Small intestine (tissue), 7 donors: Measurements from ENCODE around the gene IDS. TPM values are rescaled to one million over a fixed set of nuclear protein-coding genes. Genes with fewer than 3 reads are reported as not detected.
A peak's percentile ranks its signal among the peaks of the same experiment; 100 is the strongest.

Experiments used
- DNase-seq, 2 donors: peaks; one replicate each; pipeline versions ENCODE4 v3.0.0 to v3.0.0-alpha.2; 2013
- FAIRE-seq: peaks from 2 replicates; lab custom pipeline; 2012; peaks lifted over from hg19 to GRCh38; lab: Jason Lieb, UNC
- H3K27ac ChIP-seq, 3 donors: one replicate each; pipeline ENCODE4 v1.5.1; 2013; ENCODE audit warnings: low read length in 2 of 3, mild to moderate bottlenecking in 2 of 3, control low read depth in 1 of 3, inconsistent platforms in 1 of 3, low read depth in 1 of 3, moderate library complexity in 1 of 3
- H3K27me3 ChIP-seq, 3 donors: one replicate each; pipeline ENCODE4 v1.6.1; 2013; ENCODE audit warnings: low read length in 3 of 3, inconsistent platforms in 1 of 3; ENCODE audit not compliant: control insufficient read depth in 3 of 3, insufficient read depth in 3 of 3
- H3K36me3 ChIP-seq, 3 donors: one replicate each; pipeline ENCODE4 v1.6.1; 2013; ENCODE audit warnings: low read length in 3 of 3, inconsistent platforms in 1 of 3, low read depth in 1 of 3, mild to moderate bottlenecking in 1 of 3, moderate library complexity in 1 of 3; ENCODE audit not compliant: control insufficient read depth in 3 of 3, insufficient read depth in 2 of 3
- H3K4me1 ChIP-seq, 3 donors: one replicate each; pipeline ENCODE4 v1.6.1; 2013; ENCODE audit warnings: low read length in 2 of 3, inconsistent platforms in 1 of 3, low read depth in 1 of 3, mild to moderate bottlenecking in 1 of 3, moderate library complexity in 1 of 3; ENCODE audit not compliant: control insufficient read depth in 3 of 3, insufficient read depth in 2 of 3
- H3K4me3 ChIP-seq, 3 donors: one replicate each; pipeline ENCODE4 v1.5.1; 2013; ENCODE audit warnings: low read length in 3 of 3, control low read depth in 1 of 3, inconsistent platforms in 1 of 3, low read depth in 1 of 3, mild to moderate bottlenecking in 1 of 3, moderate library complexity in 1 of 3
- H3K9me3 ChIP-seq, 2 donors: one replicate each; pipeline ENCODE4 v1.6.1; 2013; ENCODE audit warnings: low read depth in 1 of 2, low read length in 1 of 2; ENCODE audit not compliant: control insufficient read depth in 2 of 2, insufficient read depth in 1 of 2
- WGBS, 3 donors: extraction: QIAGEN DNeasy Blood & Tissue Kit; methylation state at CpG; one replicate each; pipeline ENCODE4 v1.1.7; 2013; 5-methylcytosine and 5-hydroxymethylcytosine counted together
- polyA plus RNA-seq, 4 donors: library from polyadenylated mRNA; stranded (reverse) in 3 of 4; unstranded in 1 of 4; fragments of 200-250 nt in 3 of 4; fragments of 120-200 nt in 1 of 4; gene quantifications; one replicate each; pipeline versions ENCODE4 v1.2.1 to v1.2.3, GENCODE V29; 2013
- donor health status: healthy with polysubstance abuse.
- donor health status: control.
- donor health status: control.
- donor health status: Bipolar disorder and iron deficiency.
- donor health status: healthy.

IDS gene
- polyA plus RNA-seq, 4 donors = 21.7 to 41.1 (median 31.4) TPM

- no peaks in the 10 kb centered on the region for H3K4me1 ChIP-seq
- H3K4me3 ChIP-seq = no peak overlapping the region
- 80 to 91% (median 80%) methylated on average over 8 of the region's 8 CpGs for WGBS, 3 donors
- H3K9me3 ChIP-seq = no peaks in the 10 kb centered on the region
- H3K36me3 ChIP-seq = peaks cover 0 to 3% (median 0%) of the 10 kb centered on the region in 3 donors
- H3K27me3 ChIP-seq = peaks cover 0 to 4% (median 0%) of the 10 kb centered on the region in 3 donors
- DNase-seq (no peak), FAIRE-seq (no peak)
- no peak overlapping the region for H3K27ac ChIP-seq
These were observed 33.7 kb downstream of the IDS start for GRCh38 chrX:149471397-149471796.

DNA sequence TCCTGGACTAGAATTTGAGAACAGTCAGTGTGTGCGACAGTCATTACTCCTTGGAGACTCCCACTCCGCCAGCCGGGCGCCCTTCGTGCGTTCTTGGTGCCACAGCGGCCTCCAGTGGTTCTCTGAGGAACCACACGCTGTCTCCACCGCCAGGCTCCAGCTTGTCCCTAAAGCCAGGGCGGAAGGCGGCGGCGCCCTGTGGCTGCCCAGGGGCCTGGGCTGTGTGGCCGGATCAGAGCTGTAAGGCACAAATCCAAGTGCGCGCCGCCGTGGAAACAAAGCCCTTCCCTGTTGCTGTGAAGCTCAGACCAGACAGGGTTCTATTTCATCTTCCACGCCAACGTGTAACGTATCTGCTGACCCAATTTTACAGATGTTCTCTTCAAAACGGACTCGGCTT lies 34.2 kb downstream of the IDS start:
- Histone ChIP-seq H3K27ac (no peak overlapping the region), H3K36me3 (peaks cover 0 to 3% (median 0%) of the 10 kb centered on the region in 3 donors), H3K9me3 (no peaks in the 10 kb centered on the region), H3K4me3 (no peak overlapping the region), H3K4me1 (no peaks in the 10 kb centered on the region), H3K27me3 (peaks cover 0 to 4% (median 0%) of the 10 kb centered on the region in 3 donors)
- 9 to 23% (median 17%) methylated on average over 22 to 23 of the region's 23 CpGs for WGBS, 3 donors
- FAIRE-seq = no peak
- DNase-seq = peak; percentile 51 to 73

GRCh38 chrX:149469406-149469805 lies 35.7 kb downstream of the IDS start:
- H3K27ac ChIP-seq = no peak overlapping the region
- DNase-seq (no peak), FAIRE-seq (no peak)
- peaks cover 0 to 4% (median 0%) of the 10 kb centered on the region in 3 donors for H3K27me3 ChIP-seq
- no peaks in the 10 kb centered on the region for H3K36me3 ChIP-seq
- WGBS, 3 donors = 59 to 81% (median 69%) methylated on average over 5 of the region's 5 CpGs
- no peak overlapping the region for H3K4me3 ChIP-seq
- H3K9me3 ChIP-seq = no peaks in the 10 kb centered on the region
- H3K4me1 ChIP-seq = no peaks in the 10 kb centered on the region

- Histone ChIP-seq H3K9me3 (no peaks in the 10 kb centered on the region), H3K27me3 (peaks cover 0 to 4% (median 0%) of the 10 kb centered on the region in 3 donors), H3K27ac (no peak overlapping the region), H3K36me3 (no peaks in the 10 kb centered on the region), H3K4me3 (no peak overlapping the region), H3K4me1 (no peaks in the 10 kb centered on the region)
- no peak for DNase-seq
- FAIRE-seq = no peak
- WGBS, 3 donors = 43 to 53% (median 51%) methylated on average over 5 of the region's 5 CpGs
These were observed 37.2 kb downstream of the IDS start for GRCh38 chrX:149467920-149468319.

DNA sequence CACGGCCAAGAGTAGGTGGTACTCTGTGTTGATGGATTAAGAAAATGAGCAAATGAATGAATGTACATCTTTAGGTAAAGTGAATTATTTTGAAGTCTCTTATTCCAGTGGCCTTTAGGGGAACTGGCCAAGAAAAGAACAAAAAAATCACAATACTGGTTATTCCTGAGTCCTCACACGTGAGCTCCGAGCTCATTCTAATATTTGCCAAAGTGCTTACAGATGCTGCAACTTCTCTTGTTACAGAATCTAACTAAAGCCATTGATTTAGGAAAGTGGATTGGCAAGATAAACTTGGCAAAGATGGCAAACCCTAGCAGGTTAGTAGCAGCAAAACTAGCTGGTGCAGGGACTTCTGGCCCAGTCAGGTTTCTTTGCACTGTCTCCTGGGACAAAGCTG lies 37.6 kb downstream of the IDS start:
- Histone ChIP-seq H3K4me3 (no peak overlapping the region), H3K9me3 (no peaks in the 10 kb centered on the region), H3K27me3 (peaks cover 0 to 4% (median 0%) of the 10 kb centered on the region in 3 donors), H3K27ac (no peak overlapping the region), H3K36me3 (no peaks in the 10 kb centered on the region), H3K4me1 (no peaks in the 10 kb centered on the region)
- WGBS, 3 donors = 77 to 83% (median 80%) methylated on average over 3 of the region's 3 CpGs
- no peak for DNase-seq
- FAIRE-seq = no peak

- Histone ChIP-seq H3K9me3 (no peaks in the 10 kb centered on the region), H3K27ac (no peak overlapping the region), H3K36me3 (no peaks in the 10 kb centered on the region), H3K4me3 (no peak overlapping the region), H3K4me1 (no peaks in the 10 kb centered on the region), H3K27me3 (peaks cover 0 to 2% (median 0%) of the 10 kb centered on the region in 3 donors)
- DNase-seq (no peak), FAIRE-seq (no peak)
- WGBS, 3 donors = 60 to 74% (median 72%) methylated on average over 1 of the region's 1 CpG
These were observed 42.3 kb downstream of the IDS start for GRCh38 chrX:149462849-149463248.

DNA sequence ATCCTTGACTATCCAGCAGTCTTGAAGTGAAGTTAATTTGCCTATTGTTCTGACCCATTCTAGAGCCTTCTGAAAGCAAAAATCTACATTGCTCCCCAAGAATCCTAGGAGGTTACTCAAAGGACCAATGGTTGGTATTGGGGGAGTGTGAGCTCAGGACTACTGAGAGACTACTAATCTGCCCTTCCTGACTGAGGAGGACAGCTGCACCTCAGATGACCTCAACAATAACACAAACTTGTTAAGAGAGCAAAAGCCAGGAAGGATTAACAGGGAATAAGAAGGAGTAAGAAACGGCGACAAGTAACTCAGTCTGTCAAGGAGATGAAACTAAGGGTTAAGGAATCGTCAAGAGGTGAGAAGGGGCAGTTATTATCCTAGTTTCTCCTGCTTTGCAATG lies 43.4 kb downstream of the IDS start:
- Histone ChIP-seq H3K36me3 (no peaks in the 10 kb centered on the region), H3K27me3 (no peaks in the 10 kb centered on the region), H3K27ac (no peak overlapping the region), H3K9me3 (no peaks in the 10 kb centered on the region), H3K4me3 (no peak overlapping the region), H3K4me1 (no peaks in the 10 kb centered on the region)
- WGBS, 3 donors = 75 to 82% (median 75%) methylated on average over 3 of the region's 3 CpGs
- DNase-seq (no peak), FAIRE-seq (no peak)

DNA sequence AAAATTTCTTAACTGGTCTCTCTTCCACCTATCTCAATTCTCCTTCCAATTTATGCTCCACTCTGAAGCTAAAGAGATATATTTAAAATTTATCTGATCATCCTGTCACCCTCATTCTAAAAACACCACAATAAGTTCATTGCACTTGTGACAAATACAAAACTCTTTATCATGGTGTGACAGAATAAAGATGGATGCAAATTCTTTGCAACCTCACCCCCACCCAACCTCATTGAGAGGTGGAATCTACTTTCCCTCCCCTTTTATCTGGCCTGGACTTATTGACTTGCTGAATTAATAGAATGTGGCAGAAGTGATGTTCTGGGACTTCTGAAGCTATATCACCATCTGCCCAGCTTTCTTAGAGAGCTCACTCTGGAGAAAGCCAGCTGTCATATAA lies 46.5 kb downstream of the IDS start:
- no peak overlapping the region for H3K4me3 ChIP-seq
- no peak for FAIRE-seq

More for the DNA sequence above, 46.5 kb downstream of the IDS start:
- Histone ChIP-seq H3K36me3 (no peaks in the 10 kb centered on the region), H3K4me1 (no peaks in the 10 kb centered on the region), H3K27ac (no peak overlapping the region), H3K9me3 (no peaks in the 10 kb centered on the region), H3K27me3 (no peaks in the 10 kb centered on the region)
- no peak for DNase-seq
